HepG2 (cell line): Measurements from ENCODE around the gene KLHL7. TPM values are rescaled to one million over a fixed set of nuclear protein-coding genes. Genes with fewer than 3 reads are reported as not detected.
"Not testable (repeated sequence)": the region's sequence is repeated elsewhere in the genome, so short reads cannot be mapped to it uniquely, and the experiment has no call there.

Experiments used
- ATAC-seq: fragments of 200-7000 bp; cut with Tn5 transposase; 3 replicates; pipeline ENCODE4 v1.9.1; 2020; ENCODE audit warnings: mild to moderate bottlenecking, moderate library complexity
- BruUV-seq: library from RNA; stranded (reverse); fragments of 400-500 nt; replicated peaks from 2 replicates; lab custom pipeline; 2021; lab: Mats Ljungman, UMichigan
- CTCF ChIA-PET: fragments of 300-600 bp; formaldehyde crosslinking; extraction: SDS; loops from one replicate; lab custom pipeline; 2021; ENCODE audit warnings: low total read pairs, inconsistent platforms, low intra/inter-chr PET ratio; lab: Yijun Ruan, JAX
- POLR2A ChIA-PET: fragments of 350-600 bp; sonication (Branson Sonifier 250); formaldehyde crosslinking; loops from one replicate; lab custom pipeline; 2020; ENCODE audit warnings: antibody characterized with exemption, inconsistent platforms; lab: Yijun Ruan, JAX
- DNase-seq: peaks from one replicate; pipeline ENCODE4 v3.0.0-alpha.2; 2015; ENCODE audit warnings: low spot score
- FAIRE-seq: peaks from 3 replicates; lab custom pipeline; 2011; peaks lifted over from hg19 to GRCh38; lab: Jason Lieb, UNC
- H2AFZ ChIP-seq: one replicate; pipeline ENCODE4 v1.6.1; 2011; ENCODE audit warnings: low read length, inconsistent platforms
- H3K27ac ChIP-seq: fragments of 300-600 bp; 3 replicates; pipeline ENCODE4 v1.8.0; 2011; ENCODE audit warnings: mixed run types, mild to moderate bottlenecking, mixed read lengths, low read length, inconsistent platforms; ENCODE audit not compliant: insufficient read depth; ENCODE audit errors: extremely low read length
- H3K27me3 ChIP-seq, 2 experiments: fragments of 200-600 bp in 1 of 2; 2 replicates in 1 of 2; 3 replicates in 1 of 2; pipeline versions ENCODE4 v1.6.0 to v1.8.0; 2011; ENCODE audit warnings: low read length in 2 of 2, mild to moderate bottlenecking in 2 of 2, moderate library complexity in 2 of 2, inconsistent platforms in 1 of 2; ENCODE audit not compliant: insufficient read depth in 2 of 2, control insufficient read depth in 1 of 2
- H3K36me3 ChIP-seq, 2 experiments: fragments of 200-600 bp in 1 of 2; replicated peaks in 1 of 2; 2 replicates in 1 of 2; 3 replicates in 1 of 2; pipeline versions ENCODE4 v1.5.1 to v1.8.0; 2011; ENCODE audit warnings: low read length in 2 of 2, inconsistent platforms in 1 of 2; ENCODE audit not compliant: insufficient read depth in 2 of 2, control insufficient read depth in 1 of 2
- H3K4me1 ChIP-seq: 2 replicates; pipeline ENCODE4 v1.5.1; 2012; ENCODE audit warnings: low read length, inconsistent platforms; ENCODE audit not compliant: insufficient read depth
- H3K4me2 ChIP-seq: 2 replicates; pipeline ENCODE4 v1.6.0; 2011; ENCODE audit warnings: low read depth, low read length, inconsistent platforms
- H3K4me3 ChIP-seq, 3 experiments: fragments of 200-600 bp in 1 of 3; sonication (generic), shearing (Covaris generic) in 1 of 3; replicated peaks in 1 of 3; 2 replicates each; pipeline ENCODE4 v1.5.1; 2011 to 2016; ENCODE audit warnings: low read length in 3 of 3, inconsistent platforms in 2 of 3, low read depth in 2 of 3, mild to moderate bottlenecking in 2 of 3, control low read depth in 1 of 3, mixed read lengths in 1 of 3; ENCODE audit not compliant: insufficient read depth in 1 of 3
- H3K79me2 ChIP-seq: one replicate; pipeline ENCODE4 v1.6.1; 2011; ENCODE audit warnings: low read length, inconsistent platforms; ENCODE audit not compliant: insufficient read depth
- H3K9ac ChIP-seq: 2 replicates; pipeline ENCODE4 v1.6.0; 2011; ENCODE audit warnings: mild to moderate bottlenecking, low read depth, low read length, inconsistent platforms; ENCODE audit not compliant: insufficient read depth
- H3K9me3 ChIP-seq: 2 replicates; pipeline ENCODE4 v1.5.1; 2012; ENCODE audit warnings: mild to moderate bottlenecking, low read length
- H4K20me1 ChIP-seq: 2 replicates; pipeline ENCODE4 v1.6.0; 2011; ENCODE audit warnings: inconsistent platforms, mild to moderate bottlenecking, low read length, moderate library complexity; ENCODE audit not compliant: insufficient read depth
- NR2F1 ChIP-seq, 2 experiments: fragments of 450-650 bp in 1 of 2; formaldehyde crosslinking in 1 of 2; IDR thresholded peaks; 2 replicates each; pipeline versions ENCODE4 v1.5.0 to v1.6.1; 2016 to 2020; ENCODE audit warnings: mild to moderate bottlenecking in 1 of 2, missing compliant biosample characterization in 1 of 2, missing genetic modification reagents in 1 of 2, moderate library complexity in 1 of 2
- NR2F6 ChIP-seq, 2 experiments: IDR thresholded peaks; 2 replicates each; pipeline ENCODE4 v1.6.1; 2016; ENCODE audit warnings: antibody characterized with exemption in 1 of 2, mild to moderate bottlenecking in 1 of 2
- SIX1 ChIP-seq: sonication (generic); formaldehyde crosslinking; IDR thresholded peaks from 2 replicates; pipeline ENCODE4 v1.4.0; 2020; ENCODE audit warnings: missing genetic modification reagents, borderline replicate concordance
- SKIL ChIP-seq: sonication (generic); formaldehyde crosslinking; IDR thresholded peaks from 2 replicates; pipeline ENCODE4 v1.8.0; 2022; ENCODE audit warnings: missing genetic modification reagents, mild to moderate bottlenecking, moderate library complexity, borderline replicate concordance
- ZNF570 ChIP-seq: sonication (generic); formaldehyde crosslinking; IDR thresholded peaks from 2 replicates; pipeline ENCODE4 v1.4.0; 2020; ENCODE audit warnings: mild to moderate bottlenecking, missing genetic modification reagents, borderline replicate concordance
- WGBS: methylation state at CpG from one replicate; pipeline ENCODE4 v1.1.6; 2017; ENCODE audit warnings: low lambda C conversion rate; 5-methylcytosine and 5-hydroxymethylcytosine counted together
- in situ Hi-C: cut with HindIII; loops from 2 replicates; pipeline ENCODE4 v1.10.0; 2017; ENCODE audit warnings: low pct_unique_long_range_greater_than_20kb; ENCODE audit not compliant: extremely low pct_ligation_motif_present
- intact Hi-C: fragments of 100-400 bp; cut with micrococcal nuclease; formaldehyde crosslinking; loops from one replicate; pipeline ENCODE4 v1.10.0; 2022; ENCODE audit not compliant: unreplicated experiment
- polyA plus RNA-seq, 8 experiments: library from polyadenylated mRNA; depleted of rRNA in 3 of 8; stranded (reverse) in 7 of 8; unstranded in 1 of 8; fragments of >200 nt; fragmentation: Illumina TruSeq in 4 of 8; extraction: Trizol in 4 of 8; gene quantifications; 2 replicates each; pipeline versions ENCODE4 v1.2.1 to v1.2.3, GENCODE V29; 2011 to 2016; ENCODE audit warnings: low read depth in 4 of 8, missing spikeins in 1 of 8, mixed read lengths in 1 of 8; ENCODE audit not compliant: insufficient read depth in 1 of 8
- total RNA-seq, 5 experiments: library from RNA; depleted of rRNA; stranded (reverse); fragments of >200 nt; fragmentation: Illumina TruSeq; extraction: Trizol; gene quantifications; 2 replicates each; pipeline ENCODE4 v1.2.3, GENCODE V29; 2016; ENCODE audit warnings: low read depth in 1 of 5

Gene KLHL7
- total and polyA plus RNA-seq, 2 of the 13 experiments (the other 11 are each of a cell fraction or from before 2014, with no cell fraction given): 16.2 to 34.4 TPM

GRCh38 chr7:23222439-23223030 lies 117.0 kb downstream of the KLHL7 start (continued):
- no peak for TF ChIP-seq ZNF570 (CRISPR knock-in tag)
- no peak for TF ChIP-seq SKIL (CRISPR knock-in tag)
- peak; percentile 80; the same call in 1 of the 2 replicates for TF ChIP-seq SIX1 (CRISPR knock-in tag)
- TF ChIP-seq NR2F1 (CRISPR knock-in tag; IDR thresholded peaks at IDR 0.05): peak; percentile 12 to 50; a peak in 2 of 4 replicates
- TF ChIP-seq NR2F6 (IDR thresholded peaks at IDR 0.05): peak; percentile 67
- TF ChIP-seq NR2F6 (CRISPR knock-in tag; IDR thresholded peaks at IDR 0.05): peak; percentile 68; the same call in 1 of the 2 replicates

GRCh38 chr7:23224364-23224763 lies 118.8 kb downstream of the KLHL7 start:
- ATAC-seq, intact Hi-C loops, H4K20me1 ChIP-seq, BruUV-seq, H3K9ac ChIP-seq, H3K27ac ChIP-seq, POLR2A ChIA-PET, H2AFZ ChIP-seq, DNase-seq, H3K4me3 ChIP-seq, H3K9me3 ChIP-seq, H3K36me3 ChIP-seq, H3K4me2 ChIP-seq, CTCF ChIA-PET, FAIRE-seq, H3K27me3 ChIP-seq, H3K79me2 ChIP-seq, in situ Hi-C loops, H3K4me1 ChIP-seq: not testable (repeated sequence)
- 48% methylated on average over 4 of the region's 4 CpGs for WGBS
